DOHH2 (cell line): Measurements from ENCODE around the gene TMEFF2.

ENCODE experiments used
- H3F3A ChIP-seq: fragments of 200-600 bp; sonication (generic), shearing (Covaris generic); 2 replicates; pipeline ENCODE4 v1.6.0; 2016; ENCODE audit warnings: antibody characterized with exemption, mild to moderate bottlenecking; ENCODE audit not compliant: control insufficient read depth, insufficient read depth
- H3K27ac ChIP-seq: fragments of 200-600 bp; sonication (generic); 2 replicates; pipeline ENCODE4 v1.5.1; 2014; ENCODE audit warnings: low read depth, mild to moderate bottlenecking, low read length, moderate library complexity
- H3K27me3 ChIP-seq: fragments of 200-600 bp; sonication (generic); 2 replicates; pipeline ENCODE4 v1.6.1; 2014; ENCODE audit warnings: mild to moderate bottlenecking, low read length, mixed read lengths; ENCODE audit not compliant: control insufficient read depth
- H3K36me3 ChIP-seq: fragments of 200-600 bp; sonication (generic); 2 replicates; pipeline ENCODE4 v1.6.1; 2014; ENCODE audit warnings: mild to moderate bottlenecking, low read length, moderate library complexity, mixed read lengths; ENCODE audit not compliant: control insufficient read depth
- H3K4me1 ChIP-seq: fragments of 200-600 bp; sonication (generic); 2 replicates; pipeline ENCODE4 v1.6.1; 2014; ENCODE audit warnings: mild to moderate bottlenecking, low read length, mixed read lengths; ENCODE audit not compliant: control insufficient read depth
- H3K4me2 ChIP-seq: fragments of 200-600 bp; sonication (generic); 2 replicates; pipeline ENCODE4 v1.6.0; 2014; ENCODE audit warnings: mild to moderate bottlenecking, low read length, moderate library complexity
- H3K4me3 ChIP-seq: fragments of 200-600 bp; sonication (generic); 2 replicates; pipeline ENCODE4 v1.5.1; 2014; ENCODE audit warnings: mild to moderate bottlenecking, low read length, mixed read lengths
- H3K79me2 ChIP-seq: fragments of 200-600 bp; sonication (generic); 2 replicates; pipeline ENCODE4 v1.6.1; 2014; ENCODE audit warnings: mild to moderate bottlenecking, low read length, mixed read lengths; ENCODE audit not compliant: control insufficient read depth
- H3K9me2 ChIP-seq: fragments of 200-600 bp; sonication (generic); replicated peaks from 2 replicates; pipeline ENCODE4 v1.6.1; 2014; ENCODE audit warnings: mild to moderate bottlenecking, low read length, mixed read lengths; ENCODE audit not compliant: control insufficient read depth
- H3K9me3 ChIP-seq: fragments of 200-600 bp; sonication (generic); 2 replicates; pipeline ENCODE4 v1.6.1; 2014; ENCODE audit warnings: antibody characterized with exemption, low read length, mixed read lengths; ENCODE audit not compliant: control insufficient read depth, insufficient read depth
- H4K20me1 ChIP-seq: fragments of 200-600 bp; sonication (generic); 2 replicates; pipeline ENCODE4 v1.6.0; 2014; ENCODE audit warnings: low read depth, mild to moderate bottlenecking, antibody characterized with exemption, low read length, moderate library complexity; ENCODE audit not compliant: control insufficient read depth, insufficient read depth
- EZH2phosphoT487 ChIP-seq: fragments of 200-600 bp; sonication (generic); IDR thresholded peaks from 2 replicates; pipeline ENCODE4 v1.6.1; 2017; ENCODE audit warnings: borderline replicate concordance, mild to moderate bottlenecking, antibody characterized with exemption, low read length, moderate library complexity, mixed read lengths
- TF ChIP-seq, protein P1 (sequence below): fragments of 200-600 bp; sonication (generic); IDR thresholded peaks from one replicate; pipeline ENCODE4 v1.5.1; 2014; ENCODE audit warnings: antibody characterized with exemption, mild to moderate bottlenecking, low read depth, low read length; ENCODE audit not compliant: poor library complexity, severe bottlenecking

TMEFF2 gene

DNA sequence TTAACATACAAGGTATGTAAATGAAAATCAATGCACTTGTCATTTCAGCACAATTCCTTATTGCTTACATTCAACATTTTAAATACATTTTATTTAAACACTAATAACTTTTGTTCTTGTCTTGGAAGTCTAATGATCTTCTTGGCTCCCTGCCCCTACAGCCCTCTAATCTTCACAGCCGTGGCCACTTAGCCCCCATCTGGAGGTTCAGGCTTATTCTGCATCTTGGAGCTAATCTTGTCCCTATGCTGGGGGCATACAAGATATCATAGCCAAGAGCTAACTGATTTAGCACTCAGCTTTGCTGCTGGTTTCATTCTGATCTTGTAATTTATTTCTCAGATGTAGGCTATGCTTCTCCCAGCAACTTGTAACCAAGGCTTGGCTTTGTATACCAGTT, 140.8 kb downstream of the TMEFF2 start:
- H3K79me2 ChIP-seq = no peaks in the 10 kb centered on the region
- no peak overlapping the region for H3K4me2 ChIP-seq
- no peaks in the 10 kb centered on the region for H3K36me3 ChIP-seq
- no peak overlapping the region for H3K27ac ChIP-seq
- H3K9me2 ChIP-seq = no peaks in the 10 kb centered on the region
- TF ChIP-seq, protein P1, sequence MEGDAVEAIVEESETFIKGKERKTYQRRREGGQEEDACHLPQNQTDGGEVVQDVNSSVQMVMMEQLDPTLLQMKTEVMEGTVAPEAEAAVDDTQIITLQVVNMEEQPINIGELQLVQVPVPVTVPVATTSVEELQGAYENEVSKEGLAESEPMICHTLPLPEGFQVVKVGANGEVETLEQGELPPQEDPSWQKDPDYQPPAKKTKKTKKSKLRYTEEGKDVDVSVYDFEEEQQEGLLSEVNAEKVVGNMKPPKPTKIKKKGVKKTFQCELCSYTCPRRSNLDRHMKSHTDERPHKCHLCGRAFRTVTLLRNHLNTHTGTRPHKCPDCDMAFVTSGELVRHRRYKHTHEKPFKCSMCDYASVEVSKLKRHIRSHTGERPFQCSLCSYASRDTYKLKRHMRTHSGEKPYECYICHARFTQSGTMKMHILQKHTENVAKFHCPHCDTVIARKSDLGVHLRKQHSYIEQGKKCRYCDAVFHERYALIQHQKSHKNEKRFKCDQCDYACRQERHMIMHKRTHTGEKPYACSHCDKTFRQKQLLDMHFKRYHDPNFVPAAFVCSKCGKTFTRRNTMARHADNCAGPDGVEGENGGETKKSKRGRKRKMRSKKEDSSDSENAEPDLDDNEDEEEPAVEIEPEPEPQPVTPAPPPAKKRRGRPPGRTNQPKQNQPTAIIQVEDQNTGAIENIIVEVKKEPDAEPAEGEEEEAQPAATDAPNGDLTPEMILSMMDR = no peak
- TF ChIP-seq EZH2phosphoT487 = no peak
- no peaks in the 10 kb centered on the region for H3F3A ChIP-seq
- H3K9me3 ChIP-seq = no peaks in the 10 kb centered on the region
- H3K27me3 ChIP-seq = no peaks in the 10 kb centered on the region
- H3K4me3 ChIP-seq = no peak overlapping the region
- H4K20me1 ChIP-seq = no peaks in the 10 kb centered on the region
- no peaks in the 10 kb centered on the region for H3K4me1 ChIP-seq

DNA sequence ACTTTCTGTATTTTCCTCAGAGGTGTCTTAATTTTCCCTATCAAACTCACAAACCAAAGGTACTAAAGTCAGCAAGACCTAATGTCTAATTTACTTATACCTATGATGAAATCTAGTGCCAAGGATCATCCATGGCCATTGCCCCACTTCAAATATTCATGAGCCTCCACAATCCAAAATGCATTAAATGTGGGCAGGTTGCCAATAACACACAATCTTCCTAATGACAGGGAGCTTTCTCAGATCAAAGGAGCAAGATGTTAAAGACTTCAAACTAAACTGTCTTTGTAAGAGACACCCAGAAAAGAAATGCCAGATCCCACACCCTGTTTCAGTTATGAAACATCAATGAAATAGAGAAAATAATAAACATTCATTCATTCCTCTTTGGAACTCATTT, 143.2 kb downstream of the TMEFF2 start:
- no peaks in the 10 kb centered on the region for H3K9me2 ChIP-seq
- H3K36me3 ChIP-seq = no peaks in the 10 kb centered on the region
- no peaks in the 10 kb centered on the region for H3K79me2 ChIP-seq
- H3K4me1 ChIP-seq = no peaks in the 10 kb centered on the region
- H3F3A ChIP-seq = no peaks in the 10 kb centered on the region
- no peaks in the 10 kb centered on the region for H4K20me1 ChIP-seq
- H3K27me3 ChIP-seq = no peaks in the 10 kb centered on the region
- H3K4me2 ChIP-seq = no peak overlapping the region
- H3K9me3 ChIP-seq = no peaks in the 10 kb centered on the region
- no peak overlapping the region for H3K27ac ChIP-seq
- no peak overlapping the region for H3K4me3 ChIP-seq
- TF ChIP-seq EZH2phosphoT487 = no peak
- TF ChIP-seq, protein P1 = no peak

DNA sequence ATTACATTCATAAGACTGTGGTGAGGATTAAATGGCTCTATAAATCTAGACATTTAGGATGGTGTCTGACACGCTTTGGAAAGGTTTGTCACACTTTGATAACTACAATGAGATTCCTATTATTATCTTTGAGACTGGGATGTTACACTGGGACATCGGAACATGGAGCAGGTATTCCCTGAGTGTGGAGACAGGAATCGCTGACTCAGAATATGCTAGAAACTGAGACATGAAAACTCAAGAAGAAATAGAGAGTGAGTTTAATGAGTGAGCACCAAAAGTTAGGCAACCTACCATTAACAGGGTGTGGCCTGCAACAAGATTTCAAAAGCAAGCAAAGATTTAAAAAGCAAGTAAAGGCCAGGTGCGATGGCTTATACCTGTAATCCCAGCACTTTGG, 145.4 kb downstream of the TMEFF2 start:
- Histone ChIP-seq H3K79me2 (no peaks in the 10 kb centered on the region), H4K20me1 (no peaks in the 10 kb centered on the region), H3F3A (no peaks in the 10 kb centered on the region), H3K4me2 (no peak overlapping the region), H3K9me3 (no peaks in the 10 kb centered on the region), H3K4me1 (no peaks in the 10 kb centered on the region), H3K27ac (no peak overlapping the region), H3K4me3 (no peak overlapping the region), H3K27me3 (no peaks in the 10 kb centered on the region), H3K9me2 (no peaks in the 10 kb centered on the region), H3K36me3 (no peaks in the 10 kb centered on the region)
- TF ChIP-seq, protein P1 = no peak
- no peak for TF ChIP-seq EZH2phosphoT487
